Measurements from ENCODE around the gene FOSB. TPM values are rescaled to one million over a fixed set of nuclear protein-coding genes. Genes with fewer than 3 reads are reported as not detected.

Gene FOSB
- total RNA-seq, 4 donors from 2014 or later = 0.60 to 4.9 (median 1.8) TPM

DNA sequence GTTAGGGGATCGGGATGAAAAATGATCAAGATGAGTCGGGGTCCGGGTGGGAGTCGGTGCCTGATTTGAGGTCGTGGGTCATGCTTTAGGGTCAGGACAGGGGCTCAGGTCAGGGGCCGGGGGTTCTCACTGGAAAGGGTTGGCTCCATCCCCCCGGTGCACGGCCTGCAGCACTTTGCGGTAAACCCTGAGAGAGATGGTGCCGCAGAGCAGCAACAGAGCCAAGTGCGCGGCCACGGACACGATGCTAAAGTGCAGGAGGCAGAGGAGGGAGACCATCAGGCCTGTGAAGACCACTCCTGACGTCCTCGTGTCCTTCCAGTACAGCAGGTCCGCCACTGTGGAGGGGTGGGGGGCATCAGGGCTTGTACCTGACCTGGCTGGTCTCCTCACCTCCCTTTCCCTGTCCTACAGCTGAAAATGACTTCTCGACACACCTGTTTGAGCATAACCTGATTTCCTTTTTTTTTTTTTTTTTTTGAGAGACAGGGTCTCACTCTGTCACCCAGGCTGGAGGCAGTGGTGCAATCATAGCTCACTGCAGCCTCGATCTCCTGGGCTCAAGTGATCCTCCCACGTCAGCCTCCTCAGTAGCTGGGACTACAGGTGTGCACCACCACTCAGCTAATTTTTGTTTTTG lies 21.5 kb downstream of the FOSB start:
- Histone ChIP-seq H3K9me3 (no peaks in the 10 kb centered on the region), H3K4me1 (peaks cover 0 to 27% (median 4%) of the 10 kb centered on the region in 4 donors), H3K36me3 (no peaks in the 10 kb centered on the region), H3K4me3 (no peak overlapping the region), H3K27ac (no peak overlapping the region), H3K27me3 (peaks cover 0 to 19% of the 10 kb centered on the region in 2 donors)
- 88 to 93% methylated on average over 20 of the region's 20 CpGs for WGBS, 2 donors
- TF ChIP-seq EP300 (IDR thresholded peaks at IDR 0.05) (no peak), POLR2A (IDR thresholded peaks at IDR 0.05) (no peak)
- TF ChIP-seq, protein P1, sequence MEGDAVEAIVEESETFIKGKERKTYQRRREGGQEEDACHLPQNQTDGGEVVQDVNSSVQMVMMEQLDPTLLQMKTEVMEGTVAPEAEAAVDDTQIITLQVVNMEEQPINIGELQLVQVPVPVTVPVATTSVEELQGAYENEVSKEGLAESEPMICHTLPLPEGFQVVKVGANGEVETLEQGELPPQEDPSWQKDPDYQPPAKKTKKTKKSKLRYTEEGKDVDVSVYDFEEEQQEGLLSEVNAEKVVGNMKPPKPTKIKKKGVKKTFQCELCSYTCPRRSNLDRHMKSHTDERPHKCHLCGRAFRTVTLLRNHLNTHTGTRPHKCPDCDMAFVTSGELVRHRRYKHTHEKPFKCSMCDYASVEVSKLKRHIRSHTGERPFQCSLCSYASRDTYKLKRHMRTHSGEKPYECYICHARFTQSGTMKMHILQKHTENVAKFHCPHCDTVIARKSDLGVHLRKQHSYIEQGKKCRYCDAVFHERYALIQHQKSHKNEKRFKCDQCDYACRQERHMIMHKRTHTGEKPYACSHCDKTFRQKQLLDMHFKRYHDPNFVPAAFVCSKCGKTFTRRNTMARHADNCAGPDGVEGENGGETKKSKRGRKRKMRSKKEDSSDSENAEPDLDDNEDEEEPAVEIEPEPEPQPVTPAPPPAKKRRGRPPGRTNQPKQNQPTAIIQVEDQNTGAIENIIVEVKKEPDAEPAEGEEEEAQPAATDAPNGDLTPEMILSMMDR (IDR thresholded peaks at IDR 0.05) = no peak
- DNase-seq (ENCODE audit: low spot score in 2 of 2) = no peak

DNA sequence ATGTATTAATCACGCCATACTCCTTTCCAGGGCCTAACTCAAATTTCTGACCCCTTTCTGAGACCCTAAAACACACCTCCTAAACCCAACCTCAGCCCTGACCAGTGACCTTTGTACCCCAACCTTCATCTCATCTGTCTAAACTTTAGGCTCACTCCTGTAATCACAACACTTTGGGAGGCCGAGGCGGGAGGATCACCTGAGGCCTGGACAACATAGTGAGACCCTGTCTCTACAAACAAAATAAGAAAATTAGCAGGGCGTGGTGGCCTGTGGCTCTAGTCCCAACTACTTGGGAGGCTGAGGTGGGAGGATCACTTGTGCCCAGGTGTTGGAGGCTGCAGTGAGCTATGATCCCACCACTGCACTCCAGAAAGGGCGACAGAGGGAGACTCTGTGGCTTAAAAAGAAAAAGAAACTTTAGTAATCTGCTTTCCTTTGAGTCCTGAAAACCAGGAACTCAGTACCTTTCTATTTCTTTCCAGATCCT lies 24.4 kb downstream of the FOSB start:
- DNase-seq (ENCODE audit: low spot score in 2 of 2) = no peak
- Histone ChIP-seq H3K4me1 (peaks cover 0 to 29% (median 15%) of the 10 kb centered on the region in 4 donors), H3K27me3 (peaks cover 0 to 45% of the 10 kb centered on the region in 2 donors), H3K4me3 (peak overlapping the region in 3 of 4 donors; percentile 30 to 52 (median 36)), H3K27ac (peak overlapping the region in 1 of 4 donors; percentile 33), H3K9me3 (no peaks in the 10 kb centered on the region), H3K36me3 (no peaks in the 10 kb centered on the region)
- TF ChIP-seq POLR2A (IDR thresholded peaks at IDR 0.05) (no peak), EP300 (IDR thresholded peaks at IDR 0.05) (no peak)
- TF ChIP-seq, protein P1 (IDR thresholded peaks at IDR 0.05) = no peak
- WGBS, 2 donors = 80 to 87% methylated on average over 5 of the region's 5 CpGs

DNA sequence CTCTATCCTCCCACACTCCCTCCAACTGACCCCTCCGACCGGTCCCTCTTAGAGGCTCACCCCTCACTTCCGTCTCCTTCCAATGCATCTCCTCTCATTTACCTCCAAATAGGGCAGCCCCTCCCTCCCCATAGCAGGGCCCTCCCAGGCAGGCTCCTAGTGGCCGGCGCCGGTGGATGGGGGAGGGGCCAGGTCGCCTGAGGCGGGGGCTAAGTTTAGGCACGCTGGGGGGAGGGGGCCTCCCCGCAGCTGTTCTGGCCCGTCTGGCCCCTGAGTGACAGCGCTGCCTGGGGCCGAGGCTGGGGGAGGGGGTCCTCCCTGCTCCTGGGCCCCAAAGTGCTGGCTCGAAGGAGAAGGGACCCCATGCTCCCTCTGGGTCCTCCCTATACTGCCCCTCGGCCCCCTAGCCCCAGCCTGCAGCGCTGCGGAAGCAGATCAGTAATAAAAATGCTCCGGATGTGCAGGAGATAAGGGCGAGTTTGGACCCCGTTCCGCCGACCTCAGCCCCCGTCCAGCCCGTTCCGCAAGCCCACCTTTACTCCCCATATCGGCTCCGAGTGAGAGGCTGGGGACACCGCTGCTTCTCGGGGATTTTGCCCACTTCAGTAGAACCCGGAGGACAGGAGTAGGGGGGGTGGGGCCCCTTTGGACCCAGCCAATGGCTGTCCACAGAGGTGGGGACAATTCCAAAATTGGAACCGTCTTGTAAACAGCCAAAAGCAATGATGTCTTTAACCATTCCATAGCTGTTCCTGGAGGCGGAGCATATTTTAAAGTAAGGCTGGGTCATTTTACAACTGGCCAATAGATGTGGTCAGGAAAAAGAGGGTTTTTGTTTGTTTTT lies 25.1 kb downstream of the FOSB start:
- no peak for DNase-seq (ENCODE audit: low spot score in 2 of 2)
- Histone ChIP-seq H3K9me3 (no peaks in the 10 kb centered on the region), H3K36me3 (no peaks in the 10 kb centered on the region), H3K27ac (peak overlapping the region in 2 of 4 donors; percentile 24 to 33), H3K4me3 (peak overlapping the region; percentile 4 to 52 (median 33)), H3K27me3 (peaks cover 0 to 52% of the 10 kb centered on the region in 2 donors), H3K4me1 (peaks cover 0 to 36% (median 20%) of the 10 kb centered on the region in 4 donors)
- WGBS, 2 donors = 8 to 13% methylated on average over 31 of the region's 32 CpGs
- no peak for TF ChIP-seq POLR2A (IDR thresholded peaks at IDR 0.05)
- no peak for TF ChIP-seq EP300 (IDR thresholded peaks at IDR 0.05)
- TF ChIP-seq, protein P1 (IDR thresholded peaks at IDR 0.05) = no peak

DNA sequence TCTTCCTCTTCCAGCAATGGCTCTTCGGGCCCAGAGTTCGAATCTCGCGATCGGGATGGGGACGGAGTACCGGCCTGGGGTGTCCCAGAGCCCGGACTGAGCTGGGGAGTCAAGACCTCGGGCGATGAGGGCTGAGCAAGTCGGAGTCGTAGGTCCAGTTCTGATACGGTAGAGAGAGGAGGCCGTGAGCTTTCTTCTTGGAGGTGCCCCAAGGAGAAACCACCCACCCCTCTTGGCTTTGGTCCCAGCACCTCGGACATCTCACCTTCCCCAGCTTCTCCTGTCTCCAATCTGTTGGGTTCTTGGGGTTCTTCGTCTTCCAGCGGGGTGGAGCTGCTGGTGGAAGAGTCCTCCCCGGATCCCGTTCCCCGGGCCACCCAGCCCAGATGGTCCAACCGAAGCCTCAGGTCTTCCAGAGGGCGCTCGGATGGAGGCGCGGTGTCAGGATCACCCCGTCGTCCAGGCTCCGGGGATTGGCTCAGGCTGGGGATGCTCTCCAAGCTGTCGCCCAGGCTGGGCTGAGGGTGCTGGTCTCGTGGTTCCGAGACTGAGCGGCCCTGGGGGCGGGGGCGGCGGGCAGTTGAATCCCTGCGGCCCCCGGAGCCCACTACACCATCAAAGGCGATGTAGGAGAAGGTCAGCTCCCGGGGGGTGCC lies 26.6 kb downstream of the FOSB start:
- no peak for TF ChIP-seq EP300 (IDR thresholded peaks at IDR 0.05)
- TF ChIP-seq POLR2A (IDR thresholded peaks at IDR 0.05) = no peak
- TF ChIP-seq, protein P1 (IDR thresholded peaks at IDR 0.05) = no peak
- peaks cover 0 to 52% (median 30%) of the 10 kb centered on the region in 4 donors for H3K4me1 ChIP-seq
- H3K4me3 ChIP-seq = no peak overlapping the region
- no peaks in the 10 kb centered on the region for H3K9me3 ChIP-seq
- H3K27ac ChIP-seq = no peak overlapping the region
- WGBS, 2 donors = 94% methylated on average over 34 to 38 of the region's 39 CpGs
- H3K36me3 ChIP-seq = no peaks in the 10 kb centered on the region
- no peak for DNase-seq (ENCODE audit: low spot score in 2 of 2)
- H3K27me3 ChIP-seq = peaks cover 0 to 66% of the 10 kb centered on the region in 2 donors

All from tibial nerve (tissue), 4 donors.